IPS-15b (cell line): ENCODE results near the gene DLX1.

Source experiments
- H3K27me3 ChIP-seq: one replicate; pipeline ENCODE4 v1.6.1; 2013; ENCODE audit warnings: low read length; ENCODE audit not compliant: control insufficient read depth, insufficient read depth
- H3K36me3 ChIP-seq: one replicate; pipeline ENCODE4 v1.6.1; 2013; ENCODE audit warnings: low read length; ENCODE audit not compliant: control insufficient read depth, insufficient read depth
- H3K4me1 ChIP-seq: one replicate; pipeline ENCODE4 v1.6.1; 2013; ENCODE audit warnings: mild to moderate bottlenecking, low read length; ENCODE audit not compliant: control insufficient read depth, insufficient read depth
- H3K4me3 ChIP-seq: one replicate; pipeline ENCODE4 v1.5.1; 2013; ENCODE audit warnings: low read depth, low read length
- H3K9ac ChIP-seq: one replicate; pipeline ENCODE4 v1.6.1; 2013; ENCODE audit warnings: low read depth, mild to moderate bottlenecking, low read length
- H3K9me3 ChIP-seq: one replicate; pipeline ENCODE4 v1.6.1; 2013; ENCODE audit warnings: mild to moderate bottlenecking, low read length; ENCODE audit not compliant: control insufficient read depth, insufficient read depth

The DLX1 gene

DNA sequence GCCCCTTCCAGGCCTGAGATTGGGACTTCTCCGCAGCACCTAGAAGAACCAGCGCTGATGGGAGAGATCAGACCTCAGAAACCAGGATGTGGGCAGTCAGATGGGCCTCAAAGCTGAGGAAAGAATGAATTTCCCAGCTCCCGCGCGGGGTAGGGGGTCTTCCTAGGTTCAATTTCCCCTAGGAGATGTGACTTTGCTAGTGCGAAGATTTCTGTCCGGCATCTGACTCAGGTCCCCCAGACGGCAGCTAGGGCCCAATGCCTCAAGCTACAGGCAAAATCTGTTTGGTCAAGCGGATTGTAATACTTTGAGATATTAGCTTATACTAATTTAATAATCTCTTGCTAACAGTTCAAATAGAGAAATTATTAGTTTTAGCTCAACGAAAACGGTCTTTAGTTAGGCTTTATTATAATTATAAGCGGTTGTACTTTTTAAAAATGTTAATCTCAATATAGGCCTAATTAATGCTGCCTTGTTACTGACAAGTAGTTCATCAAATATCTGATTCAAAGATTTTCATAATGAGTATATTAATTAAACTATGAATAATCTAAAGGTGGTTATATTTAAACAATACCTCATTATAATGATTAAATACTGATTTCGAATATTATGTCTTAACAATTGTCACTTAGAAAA is 5.8 kb downstream of the DLX1 start:
- no peaks in the 10 kb centered on the region for H3K36me3 ChIP-seq
- H3K9me3 ChIP-seq: no peaks in the 10 kb centered on the region
- no peak overlapping the region for H3K4me3 ChIP-seq
- H3K4me1 ChIP-seq: peaks cover 3% of the 10 kb centered on the region
- H3K9ac ChIP-seq: no peak overlapping the region
- peaks cover 100% of the 10 kb centered on the region for H3K27me3 ChIP-seq

DNA sequence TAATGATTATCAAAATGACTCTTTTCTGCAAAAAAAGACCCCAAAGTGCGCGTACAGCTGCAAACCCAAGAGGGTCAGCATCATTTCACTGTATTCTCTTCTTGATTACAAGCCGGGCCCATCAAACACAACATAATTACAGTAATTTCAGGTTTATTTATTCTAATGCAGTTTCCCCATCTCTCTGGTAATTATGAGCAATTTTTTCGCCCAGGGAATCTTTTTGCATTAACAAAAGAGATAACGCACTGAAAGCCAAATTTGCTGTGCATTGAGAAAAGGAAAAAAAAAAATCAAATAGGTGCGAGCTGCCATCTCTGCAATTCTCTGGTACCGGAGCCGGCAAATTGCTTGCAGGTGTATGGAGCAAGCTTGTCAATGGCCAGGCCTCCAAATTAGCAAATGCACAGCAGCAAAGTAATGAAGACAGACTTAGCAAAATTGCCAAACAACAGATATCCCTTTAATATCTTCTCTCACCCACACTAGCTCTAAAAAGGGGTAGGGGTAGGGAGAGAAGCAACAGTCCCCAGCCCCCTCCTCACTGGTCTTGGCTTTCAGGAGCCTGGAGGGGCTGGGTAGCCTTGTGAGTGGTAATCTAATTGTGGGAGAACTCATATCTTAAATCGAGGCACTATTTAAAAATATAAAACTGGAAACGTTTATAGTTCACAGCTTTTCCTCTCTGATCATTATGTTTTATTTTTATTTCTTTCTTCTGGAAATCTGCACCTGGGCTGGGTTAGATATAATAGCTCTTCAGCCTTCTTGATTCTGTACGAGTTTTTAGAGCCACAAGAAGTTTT is 6.7 kb downstream of the DLX1 start:
- peaks cover 5% of the 10 kb centered on the region for H3K4me1 ChIP-seq
- H3K9ac ChIP-seq: no peak overlapping the region
- peaks cover 100% of the 10 kb centered on the region for H3K27me3 ChIP-seq
- H3K9me3 ChIP-seq: no peaks in the 10 kb centered on the region
- H3K4me3 ChIP-seq: no peak overlapping the region
- H3K36me3 ChIP-seq: no peaks in the 10 kb centered on the region

DNA sequence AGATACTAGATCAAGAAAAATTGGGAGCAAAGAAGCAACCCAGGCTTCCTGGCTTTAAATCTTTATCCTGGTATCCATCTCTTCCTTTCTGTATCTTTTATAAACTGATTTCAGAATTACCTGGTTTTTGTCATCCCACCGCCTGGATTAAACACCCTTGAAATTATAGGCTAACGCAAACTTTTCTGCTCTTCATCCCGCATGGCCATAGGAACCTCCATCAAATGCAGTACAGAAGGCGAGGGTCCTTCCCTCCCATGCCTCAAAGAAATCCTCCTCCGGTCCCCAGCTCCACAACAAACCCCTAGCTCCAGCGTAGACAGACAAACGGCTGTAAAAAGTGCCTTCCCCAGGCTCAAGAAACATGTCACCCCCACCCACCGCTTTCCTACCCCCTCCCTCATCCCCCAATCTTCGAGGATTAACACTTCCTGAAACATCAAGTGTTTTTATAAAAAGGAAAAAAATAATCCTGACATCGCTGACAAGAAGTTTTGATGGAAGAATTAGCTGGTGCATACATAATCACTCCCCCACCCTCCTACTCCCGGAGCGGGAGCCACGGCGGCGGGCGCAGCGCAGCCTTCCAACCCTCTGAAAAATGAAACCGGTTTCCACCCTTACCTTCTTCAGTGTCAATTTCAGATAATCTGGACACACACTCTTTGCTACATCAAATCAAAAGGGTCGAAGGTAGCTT is 7.6 kb downstream of the DLX1 start:
- Histone ChIP-seq H3K4me3 (no peak overlapping the region), H3K36me3 (no peaks in the 10 kb centered on the region), H3K27me3 (peaks cover 100% of the 10 kb centered on the region), H3K4me1 (peaks cover 2% of the 10 kb centered on the region), H3K9me3 (no peaks in the 10 kb centered on the region), H3K9ac (no peak overlapping the region)

DNA sequence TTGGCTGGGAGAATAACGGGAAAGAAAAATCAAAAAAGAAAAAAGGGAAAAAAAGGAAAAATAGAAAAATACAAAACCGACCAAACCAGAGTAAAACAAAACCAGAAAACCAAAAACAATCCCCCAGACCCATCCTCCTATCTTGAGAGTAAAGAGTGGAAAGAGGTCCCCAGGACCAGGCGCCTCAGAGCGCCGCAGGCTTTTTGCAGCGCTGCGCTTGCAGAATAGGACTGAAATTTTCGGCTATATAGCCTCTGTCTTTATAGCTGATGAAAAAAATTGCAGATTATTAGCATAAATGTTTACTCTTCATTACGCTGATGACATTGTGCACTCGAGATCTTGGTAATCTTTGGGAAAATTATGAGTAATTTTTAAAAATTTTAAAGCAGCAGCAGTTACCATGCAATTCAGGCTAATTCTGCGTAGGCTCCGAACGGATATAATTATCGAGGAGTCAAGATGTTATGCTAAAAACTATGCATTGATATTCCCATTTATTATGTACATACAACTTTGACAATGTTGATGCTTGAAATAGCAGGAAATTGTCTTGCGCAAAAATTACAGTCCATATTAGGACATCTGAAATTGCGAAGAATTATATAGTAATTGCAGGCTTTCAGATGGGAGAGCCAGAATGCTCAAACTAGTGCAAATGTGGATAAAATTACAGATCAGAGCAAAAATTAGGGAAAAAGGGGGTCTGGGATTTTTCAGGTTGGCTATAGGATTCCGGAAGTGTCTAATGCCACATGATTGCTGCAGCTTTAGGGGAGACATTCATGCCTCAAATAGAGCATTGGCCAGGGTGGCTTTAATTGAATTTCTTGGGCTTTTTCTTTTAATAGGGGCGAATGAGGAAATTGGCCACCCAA is 8.3 kb downstream of the DLX1 start:
- H3K4me1 ChIP-seq: peaks cover 2% of the 10 kb centered on the region

DNA sequence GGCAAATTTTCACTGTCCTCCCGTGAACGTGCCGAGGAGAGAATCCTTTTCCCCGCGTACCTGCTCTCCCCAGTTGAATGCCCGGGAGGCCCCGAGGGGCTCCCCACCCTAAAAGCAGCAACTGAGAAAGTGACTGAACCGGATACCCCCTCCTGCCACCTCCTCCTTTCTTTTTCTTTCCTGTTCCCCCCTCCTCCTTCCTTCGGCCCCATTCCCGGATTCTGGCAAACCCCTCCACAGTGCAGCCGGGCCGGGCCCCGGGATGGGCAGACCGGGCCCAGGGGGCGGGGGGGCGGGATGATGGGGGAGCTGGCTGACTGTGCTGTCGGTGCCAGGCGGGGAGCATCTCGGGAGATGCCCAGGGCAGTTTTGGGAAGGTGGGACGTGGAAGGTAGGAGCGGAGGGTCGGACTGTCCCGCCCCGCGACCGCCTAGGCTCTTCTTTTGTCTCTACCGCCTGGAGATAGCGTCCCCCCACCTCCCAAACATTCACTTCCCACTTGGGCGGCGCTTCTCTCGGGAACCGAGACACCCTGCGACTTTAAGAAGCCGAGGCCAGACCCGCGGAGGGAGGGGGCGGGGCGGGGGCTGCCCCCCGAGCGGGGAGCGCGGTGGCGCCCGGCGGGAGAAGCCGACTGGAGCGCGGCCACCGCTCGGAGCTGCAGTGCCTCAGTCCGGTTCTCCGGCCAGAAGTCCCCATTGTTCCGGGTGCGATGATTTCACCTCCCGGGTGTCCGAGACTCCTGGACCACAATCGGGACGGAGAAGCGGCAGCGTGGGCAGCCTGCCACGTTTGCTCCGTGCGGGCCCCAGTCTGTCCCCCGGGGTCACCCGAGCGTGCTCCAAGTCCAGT is 9.2 kb downstream of the DLX1 start:
- Histone ChIP-seq H3K4me3 (peak overlapping the region; percentile 37), H3K9ac (no peak overlapping the region), H3K9me3 (no peaks in the 10 kb centered on the region), H3K27me3 (peaks cover 100% of the 10 kb centered on the region), H3K36me3 (no peaks in the 10 kb centered on the region), H3K4me1 (peaks cover 2% of the 10 kb centered on the region)

More for the DNA sequence above, 8.3 kb downstream of the DLX1 start:
- H3K9me3 ChIP-seq: no peaks in the 10 kb centered on the region
- H3K27me3 ChIP-seq: peaks cover 100% of the 10 kb centered on the region
- H3K36me3 ChIP-seq: no peaks in the 10 kb centered on the region
- H3K4me3 ChIP-seq: no peak overlapping the region
- H3K9ac ChIP-seq: no peak overlapping the region

DNA sequence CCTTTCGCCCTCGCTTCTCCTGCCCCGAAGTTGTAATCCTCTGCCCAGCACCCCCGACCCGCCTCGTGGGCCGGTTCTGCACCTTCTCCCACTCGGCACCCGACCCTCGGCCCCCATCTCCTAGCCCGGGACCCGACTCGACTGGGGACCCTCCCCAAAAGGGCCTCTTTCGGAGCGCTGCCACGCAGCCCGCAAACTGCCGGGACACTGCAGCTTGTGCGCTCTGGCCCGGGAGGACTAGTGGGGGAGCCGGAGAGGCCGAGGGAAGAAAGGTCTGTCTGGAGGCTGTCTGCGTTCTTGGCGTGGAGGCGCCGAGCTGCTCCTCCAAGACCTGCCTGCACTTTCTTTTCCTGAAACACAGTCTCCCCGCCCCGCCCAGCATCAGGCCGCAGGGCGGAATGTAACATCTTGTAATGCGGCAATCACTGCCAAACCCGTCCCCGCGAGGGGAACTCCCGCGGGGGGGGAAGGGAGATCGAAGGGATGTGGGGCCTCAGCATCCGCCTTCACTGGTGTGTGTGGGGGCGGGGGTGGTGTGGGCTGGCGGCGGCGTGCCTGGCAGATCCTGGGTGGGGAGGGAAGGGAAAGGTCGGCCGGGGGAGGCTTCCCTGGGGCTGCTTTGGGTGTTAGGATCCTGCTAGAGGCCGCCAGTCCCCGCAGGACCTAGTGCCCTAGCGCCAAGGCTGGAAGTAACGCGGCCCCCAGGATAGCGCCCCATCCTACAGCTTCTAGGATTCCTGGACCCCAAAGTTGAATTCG is 10.0 kb downstream of the DLX1 start:
- no peak overlapping the region for H3K9ac ChIP-seq
- H3K27me3 ChIP-seq: peaks cover 100% of the 10 kb centered on the region
- peaks cover 2% of the 10 kb centered on the region for H3K4me1 ChIP-seq

DNA sequence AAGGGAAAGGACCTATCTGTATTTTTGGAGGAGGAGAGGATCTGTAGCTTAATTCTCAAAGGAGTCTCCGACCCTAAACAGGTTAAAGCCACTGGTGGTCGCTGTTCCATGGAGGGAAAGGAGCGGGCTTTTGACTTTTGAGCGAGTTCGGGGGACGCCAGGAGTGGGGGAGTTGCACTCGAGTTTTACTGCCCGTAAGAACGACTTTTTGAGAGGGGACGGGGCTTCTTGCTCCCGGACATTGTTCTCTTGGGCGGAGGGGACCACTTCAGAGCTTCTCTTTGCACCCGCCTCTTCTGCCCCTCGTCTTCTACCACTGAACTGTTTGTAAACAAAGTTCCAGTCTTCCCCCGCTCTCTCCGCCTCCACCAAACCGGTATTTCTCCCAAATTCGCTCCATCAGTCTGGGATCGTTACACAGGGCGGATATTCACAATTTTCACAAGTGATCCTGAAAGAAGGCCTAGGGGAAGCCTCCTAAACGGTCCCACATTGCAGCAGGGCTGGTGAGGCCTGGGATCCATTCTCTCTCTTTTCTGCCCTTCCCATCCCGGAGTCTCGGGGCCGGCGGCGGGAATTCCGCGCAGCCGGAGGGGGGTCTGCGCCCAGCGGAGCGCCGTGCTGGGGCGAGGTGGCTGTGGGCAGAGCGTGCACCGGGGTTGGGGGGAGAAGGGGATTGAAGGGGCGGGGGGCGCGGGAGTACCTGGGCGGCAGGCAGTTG is 10.8 kb downstream of the DLX1 start:
- H3K36me3 ChIP-seq: no peaks in the 10 kb centered on the region
- peaks cover 100% of the 10 kb centered on the region for H3K27me3 ChIP-seq
- H3K4me3 ChIP-seq: peak overlapping the region; percentile 53
- no peak overlapping the region for H3K9ac ChIP-seq
- H3K9me3 ChIP-seq: no peaks in the 10 kb centered on the region
- peaks cover 2% of the 10 kb centered on the region for H3K4me1 ChIP-seq

More for the DNA sequence above, 10.0 kb downstream of the DLX1 start:
- no peaks in the 10 kb centered on the region for H3K36me3 ChIP-seq
- H3K4me3 ChIP-seq: peak overlapping the region; percentile 37
- no peaks in the 10 kb centered on the region for H3K9me3 ChIP-seq

DNA sequence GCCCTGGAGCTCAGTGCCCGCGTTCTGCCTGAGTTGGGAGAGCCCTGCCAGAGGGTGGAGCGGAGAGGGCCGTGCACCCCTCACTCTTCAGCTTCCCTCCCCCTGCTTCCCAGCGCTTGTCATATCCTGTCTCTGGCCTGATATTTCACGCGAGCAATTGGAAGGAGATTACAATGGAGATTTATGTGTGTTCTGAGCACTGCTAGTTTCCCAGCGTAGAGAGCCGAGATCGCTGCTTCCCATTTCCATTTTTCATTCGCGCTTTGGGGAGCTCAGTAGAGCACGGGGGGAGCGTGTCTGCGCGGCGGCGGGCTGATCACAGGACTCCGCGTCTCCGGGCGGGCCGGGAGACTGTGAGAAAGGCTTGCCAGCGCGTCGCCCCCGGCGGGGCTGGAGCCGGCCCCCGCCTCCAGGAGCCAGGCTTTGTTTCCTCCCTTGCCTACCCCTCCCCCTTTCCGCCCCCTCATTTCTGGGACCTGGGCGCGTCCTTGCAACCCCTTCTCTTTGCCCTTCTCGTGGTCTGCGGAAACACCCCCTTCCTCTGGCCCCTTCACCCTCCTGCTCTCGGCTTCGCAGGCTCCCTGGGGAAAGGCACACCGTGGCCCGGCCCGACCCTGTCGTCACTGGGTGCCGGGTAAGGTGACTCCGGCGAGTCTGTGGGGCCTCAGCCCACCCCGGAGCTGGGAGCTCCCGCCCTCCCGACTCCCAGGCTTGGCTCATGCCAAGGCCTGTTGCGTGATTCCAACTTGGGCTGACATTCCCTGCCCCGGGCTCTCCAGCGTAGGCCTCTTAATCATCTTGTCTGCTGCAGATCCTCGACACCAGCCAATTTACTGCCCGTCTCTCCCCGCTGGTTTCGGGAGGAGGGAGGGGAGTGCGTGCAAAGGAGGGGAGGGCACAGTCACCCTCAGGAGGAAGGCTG is 11.6 kb downstream of the DLX1 start:
- peak overlapping the region; percentile 53 for H3K4me3 ChIP-seq
- H3K36me3 ChIP-seq: no peaks in the 10 kb centered on the region
- H3K4me1 ChIP-seq: peaks cover 2% of the 10 kb centered on the region
- H3K27me3 ChIP-seq: peaks cover 100% of the 10 kb centered on the region
- no peaks in the 10 kb centered on the region for H3K9me3 ChIP-seq
- H3K9ac ChIP-seq: no peak overlapping the region

DNA sequence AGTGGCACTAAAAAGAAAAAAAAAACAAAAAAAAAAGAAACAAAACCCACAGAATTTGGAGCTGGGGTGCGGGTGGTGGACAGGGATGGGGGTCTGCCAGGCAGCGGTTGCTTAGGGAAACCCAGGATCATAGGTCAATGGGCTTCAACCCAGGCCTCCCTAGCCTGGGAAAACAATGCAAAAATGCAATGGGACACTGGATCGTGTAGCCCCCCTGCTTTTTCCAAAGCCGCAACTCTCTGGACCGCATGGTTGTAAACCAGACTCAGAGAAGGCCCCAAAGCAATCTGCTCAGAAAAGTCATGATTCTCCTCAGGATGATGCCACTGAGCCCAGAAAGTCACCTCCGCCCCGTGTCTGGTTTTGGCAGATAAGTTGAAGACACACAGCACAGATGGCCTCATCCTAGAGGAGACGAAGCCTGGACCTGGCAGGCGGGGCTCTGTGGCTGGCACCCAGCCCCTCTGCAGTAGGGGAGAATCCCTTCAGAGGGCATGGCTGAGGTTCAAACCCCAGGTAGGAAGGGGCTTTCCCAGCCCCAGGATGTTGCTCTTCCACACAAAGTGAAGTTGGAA is 12.3 kb downstream of the DLX1 start:
- Histone ChIP-seq H3K36me3 (no peaks in the 10 kb centered on the region), H3K27me3 (peaks cover 98% of the 10 kb centered on the region), H3K4me3 (peak overlapping the region; percentile 53), H3K9me3 (no peaks in the 10 kb centered on the region), H3K9ac (no peak overlapping the region), H3K4me1 (peaks cover 2% of the 10 kb centered on the region)
